Stimulated activated CD4-positive, alpha-beta T cell treated with anti-CD3 and anti-CD28 coated beads, TNF-alpha, amount 100 ng/mL, for 4 hours (primary cell): ENCODE data around the gene HDAC3.

Experiments
- DNase-seq, 3 experiments: peaks; one replicate each; pipeline ENCODE4 v3.0.0-alpha.2; 2020; ENCODE audit warnings: low read depth in 3 of 3

HDAC3 gene

GRCh38 chr5:141603923-141604717 is 32.5 kb downstream of the HDAC3 start:
- no peak for DNase-seq

- no peak for DNase-seq
These were observed 34.0 kb downstream of the HDAC3 start for GRCh38 chr5:141602606-141603005.

- DNase-seq = no peak
These were observed 38.0 kb downstream of the HDAC3 start for GRCh38 chr5:141598391-141599345.

- no peak for DNase-seq
These were observed 38.8 kb downstream of the HDAC3 start for GRCh38 chr5:141597814-141598213.

GRCh38 chr5:141597394-141597793 is 39.3 kb downstream of the HDAC3 start:
- DNase-seq = no peak

- no peak for DNase-seq
These were observed 39.8 kb downstream of the HDAC3 start for GRCh38 chr5:141596867-141597266.

GRCh38 chr5:141590127-141590526 is 46.5 kb downstream of the HDAC3 start:
- no peak for DNase-seq

GRCh38 chr5:141586246-141586645 is 50.4 kb downstream of the HDAC3 start:
- no peak for DNase-seq

GRCh38 chr5:141585594-141585993 is 51.1 kb downstream of the HDAC3 start:
- no peak for DNase-seq

GRCh38 chr5:141574122-141574510 is 62.5 kb downstream of the HDAC3 start:
- no peak for DNase-seq

- DNase-seq = no peak
These were observed 63.0 kb downstream of the HDAC3 start for GRCh38 chr5:141573489-141574121.
